Omental fat pad (tissue), 4 donors: ENCODE measurements around the gene VAT1L. TPM values are rescaled to one million over a fixed set of nuclear protein-coding genes. Genes with fewer than 3 reads are reported as not detected.

Experiments
- ATAC-seq: fragments of 150-250 bp; one replicate; pipeline ENCODE4 v1.9.1; 2016; ENCODE audit warnings: mild to moderate bottlenecking, moderate library complexity; ENCODE audit not compliant: low FRiP score
- DNase-seq: peaks from one replicate; pipeline ENCODE4 v3.0.0-alpha.2; 2019; ENCODE audit warnings: low spot score
- CTCF ChIP-seq, 3 donors: fragments of 450-650 bp; IDR thresholded peaks; one replicate each; pipeline ENCODE4 v1.5.1; 2016 to 2017; ENCODE audit warnings: antibody characterized with exemption in 3 of 3, mild to moderate bottlenecking in 3 of 3, moderate library complexity in 2 of 3
- total RNA-seq, 4 donors: library from RNA; depleted of rRNA; stranded (reverse); fragments of >200 nt; gene quantifications; one replicate each; pipeline ENCODE4 v1.1.0, GENCODE V29; 2016

Gene VAT1L
- total RNA-seq, 4 donors from 2014 or later: 0.50 to 1.3 (median 0.80) TPM

- DNase-seq: no peak
- no peak for TF ChIP-seq CTCF (IDR thresholded peaks at IDR 0.05)
- ATAC-seq: no peak
Observed at GRCh38 chr16:77807021-77807420, 18.7 kb downstream of the VAT1L start.

GRCh38 chr16:77812856-77813500 is 24.6 kb downstream of the VAT1L start:
- DNase-seq: no peak
- ATAC-seq: no peak
- TF ChIP-seq CTCF (IDR thresholded peaks at IDR 0.05): no peak

- no peak for ATAC-seq
- no peak for DNase-seq
- no peak for TF ChIP-seq CTCF (IDR thresholded peaks at IDR 0.05)
Observed at GRCh38 chr16:77816293-77816692, 27.9 kb downstream of the VAT1L start.

GRCh38 chr16:77820340-77820739 is 32.0 kb downstream of the VAT1L start:
- TF ChIP-seq CTCF (IDR thresholded peaks at IDR 0.05): no peak
- ATAC-seq (no peak), DNase-seq (no peak)

GRCh38 chr16:77822661-77823060 is 34.3 kb downstream of the VAT1L start:
- TF ChIP-seq CTCF (IDR thresholded peaks at IDR 0.05): no peak
- ATAC-seq: no peak
- no peak for DNase-seq

- no peak for TF ChIP-seq CTCF (IDR thresholded peaks at IDR 0.05)
- peak; percentile 65 for ATAC-seq
- no peak for DNase-seq
Observed at GRCh38 chr16:77823067-77823466, 34.7 kb downstream of the VAT1L start.

GRCh38 chr16:77825196-77825595 is 36.8 kb downstream of the VAT1L start:
- DNase-seq (no peak), ATAC-seq (no peak)
- TF ChIP-seq CTCF (IDR thresholded peaks at IDR 0.05): no peak
